HL-60 (cell line): ENCODE data around the gene ORC4.

Source experiments
- DNase-seq, 2 experiments: peaks; one replicate each; pipeline ENCODE4 v3.0.0-alpha.2; 2010 to 2020; ENCODE audit warnings: low read depth in 1 of 2, low spot score in 1 of 2
- H3K27ac ChIP-seq: fragments of 250-450 bp; sonication (Bioruptor Pico); replicated peaks from 2 replicates; pipeline ENCODE4 v1.5.1; 2020; ENCODE audit warnings: mild to moderate bottlenecking, moderate library complexity
- H3K27me3 ChIP-seq: fragments of 250-450 bp; sonication (Bioruptor Pico); 2 replicates; pipeline ENCODE4 v1.5.1; 2021; ENCODE audit warnings: mild to moderate bottlenecking, moderate library complexity; ENCODE audit not compliant: insufficient read depth, poor library complexity, severe bottlenecking
- H3K4me3 ChIP-seq: replicated peaks from 2 replicates; pipeline ENCODE4 v1.5.1; 2011; ENCODE audit warnings: mild to moderate bottlenecking, control low read depth, low read length; ENCODE audit not compliant: insufficient read depth
- CTCF ChIP-seq: IDR thresholded peaks from one replicate; pipeline ENCODE4 v1.5.1; 2011; ENCODE audit warnings: low read length, control low read depth, inconsistent platforms; ENCODE audit not compliant: insufficient read depth
- GABPA ChIP-seq: IDR thresholded peaks from 2 replicates; pipeline ENCODE4 v1.6.1; 2012; ENCODE audit warnings: low read depth
- POLR2AphosphoS5 ChIP-seq: IDR thresholded peaks from 2 replicates; pipeline ENCODE4 v1.6.1; 2012; ENCODE audit warnings: low read depth
- SPI1 ChIP-seq: IDR thresholded peaks from 2 replicates; pipeline ENCODE4 v1.6.1; 2012; ENCODE audit warnings: low read depth, mild to moderate bottlenecking, borderline replicate concordance
- TF ChIP-seq, protein P1 (sequence below): IDR thresholded peaks from 2 replicates; pipeline ENCODE4 v1.6.1; 2012; ENCODE audit warnings: low read depth; ENCODE audit not compliant: insufficient replicate concordance

ORC4 gene

GRCh38 chr2:148039783-148040182, 19.2 kb upstream of the ORC4 start:
- TF ChIP-seq, protein P1, sequence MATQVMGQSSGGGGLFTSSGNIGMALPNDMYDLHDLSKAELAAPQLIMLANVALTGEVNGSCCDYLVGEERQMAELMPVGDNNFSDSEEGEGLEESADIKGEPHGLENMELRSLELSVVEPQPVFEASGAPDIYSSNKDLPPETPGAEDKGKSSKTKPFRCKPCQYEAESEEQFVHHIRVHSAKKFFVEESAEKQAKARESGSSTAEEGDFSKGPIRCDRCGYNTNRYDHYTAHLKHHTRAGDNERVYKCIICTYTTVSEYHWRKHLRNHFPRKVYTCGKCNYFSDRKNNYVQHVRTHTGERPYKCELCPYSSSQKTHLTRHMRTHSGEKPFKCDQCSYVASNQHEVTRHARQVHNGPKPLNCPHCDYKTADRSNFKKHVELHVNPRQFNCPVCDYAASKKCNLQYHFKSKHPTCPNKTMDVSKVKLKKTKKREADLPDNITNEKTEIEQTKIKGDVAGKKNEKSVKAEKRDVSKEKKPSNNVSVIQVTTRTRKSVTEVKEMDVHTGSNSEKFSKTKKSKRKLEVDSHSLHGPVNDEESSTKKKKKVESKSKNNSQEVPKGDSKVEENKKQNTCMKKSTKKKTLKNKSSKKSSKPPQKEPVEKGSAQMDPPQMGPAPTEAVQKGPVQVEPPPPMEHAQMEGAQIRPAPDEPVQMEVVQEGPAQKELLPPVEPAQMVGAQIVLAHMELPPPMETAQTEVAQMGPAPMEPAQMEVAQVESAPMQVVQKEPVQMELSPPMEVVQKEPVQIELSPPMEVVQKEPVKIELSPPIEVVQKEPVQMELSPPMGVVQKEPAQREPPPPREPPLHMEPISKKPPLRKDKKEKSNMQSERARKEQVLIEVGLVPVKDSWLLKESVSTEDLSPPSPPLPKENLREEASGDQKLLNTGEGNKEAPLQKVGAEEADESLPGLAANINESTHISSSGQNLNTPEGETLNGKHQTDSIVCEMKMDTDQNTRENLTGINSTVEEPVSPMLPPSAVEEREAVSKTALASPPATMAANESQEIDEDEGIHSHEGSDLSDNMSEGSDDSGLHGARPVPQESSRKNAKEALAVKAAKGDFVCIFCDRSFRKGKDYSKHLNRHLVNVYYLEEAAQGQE: no peak
- TF ChIP-seq POLR2AphosphoS5: no peak
- H3K27me3 ChIP-seq: no peaks in the 10 kb centered on the region
- no peak overlapping the region for H3K4me3 ChIP-seq
- no peak overlapping the region for H3K27ac ChIP-seq
- no peak for DNase-seq

DNA sequence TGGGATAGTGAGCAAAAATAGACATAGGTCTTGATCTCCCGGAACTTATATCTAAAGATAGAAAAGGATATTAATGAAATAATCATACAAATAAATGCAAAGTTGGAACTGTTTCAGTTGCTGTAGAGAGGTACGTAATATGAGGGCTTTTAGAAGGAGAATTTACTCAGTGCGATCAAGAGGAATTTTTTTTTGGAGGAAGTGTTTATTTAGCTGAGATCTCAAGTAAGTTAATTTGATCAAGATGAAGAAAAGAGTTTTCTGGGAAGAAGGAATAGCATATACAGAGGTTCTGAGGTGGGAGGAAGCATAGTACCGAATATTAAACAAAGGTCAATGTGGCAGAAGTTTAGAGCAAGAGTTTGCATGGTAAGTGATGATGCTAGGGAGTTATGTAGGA, 11.7 kb upstream of the ORC4 start:
- Histone ChIP-seq H3K27ac (no peak overlapping the region), H3K4me3 (no peak overlapping the region), H3K27me3 (no peaks in the 10 kb centered on the region)
- no peak for DNase-seq
- TF ChIP-seq POLR2AphosphoS5 (no peak), SPI1 (no peak), CTCF (no peak), GABPA (no peak)

GRCh38 chr2:148031152-148031551, 10.6 kb upstream of the ORC4 start:
- Histone ChIP-seq H3K4me3 (no peak overlapping the region), H3K27me3 (no peaks in the 10 kb centered on the region), H3K27ac (no peak overlapping the region)
- TF ChIP-seq GABPA (no peak), SPI1 (no peak)
- TF ChIP-seq, protein P1: no peak
- DNase-seq: no peak

- Histone ChIP-seq H3K27ac (no peak overlapping the region), H3K4me3 (no peak overlapping the region)
- TF ChIP-seq POLR2AphosphoS5 (no peak), CTCF (no peak), SPI1 (no peak), GABPA (no peak)
- TF ChIP-seq, protein P1: no peak
Observed at GRCh38 chr2:148028781-148029180, 8.2 kb upstream of the ORC4 start.

More at GRCh38 chr2:148028781-148029180, 8.2 kb upstream of the ORC4 start:
- no peak for DNase-seq
- H3K27me3 ChIP-seq: no peaks in the 10 kb centered on the region
